ENCODE measurements around the gene TMEM248.

DNA sequence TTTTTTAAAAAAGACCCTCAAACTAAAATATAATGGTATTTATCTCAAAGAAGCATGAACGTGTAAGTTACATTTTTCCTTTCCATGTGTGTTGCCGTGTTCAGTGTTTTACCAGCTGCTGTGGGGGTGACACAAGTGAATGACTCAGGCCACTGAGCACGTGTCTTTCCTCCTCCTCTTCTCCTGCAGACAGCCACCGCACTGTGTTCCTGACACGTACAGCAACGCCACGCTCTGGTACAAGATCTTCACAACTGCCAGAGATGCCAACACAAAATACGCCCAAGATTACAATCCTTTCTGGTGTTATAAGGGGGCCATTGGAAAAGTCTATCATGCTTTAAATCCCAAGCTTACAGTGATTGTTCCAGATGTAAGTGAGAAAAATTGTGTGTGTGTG lies 29.7 kb downstream of the TMEM248 start:
- TF ChIP-seq, protein P1, sequence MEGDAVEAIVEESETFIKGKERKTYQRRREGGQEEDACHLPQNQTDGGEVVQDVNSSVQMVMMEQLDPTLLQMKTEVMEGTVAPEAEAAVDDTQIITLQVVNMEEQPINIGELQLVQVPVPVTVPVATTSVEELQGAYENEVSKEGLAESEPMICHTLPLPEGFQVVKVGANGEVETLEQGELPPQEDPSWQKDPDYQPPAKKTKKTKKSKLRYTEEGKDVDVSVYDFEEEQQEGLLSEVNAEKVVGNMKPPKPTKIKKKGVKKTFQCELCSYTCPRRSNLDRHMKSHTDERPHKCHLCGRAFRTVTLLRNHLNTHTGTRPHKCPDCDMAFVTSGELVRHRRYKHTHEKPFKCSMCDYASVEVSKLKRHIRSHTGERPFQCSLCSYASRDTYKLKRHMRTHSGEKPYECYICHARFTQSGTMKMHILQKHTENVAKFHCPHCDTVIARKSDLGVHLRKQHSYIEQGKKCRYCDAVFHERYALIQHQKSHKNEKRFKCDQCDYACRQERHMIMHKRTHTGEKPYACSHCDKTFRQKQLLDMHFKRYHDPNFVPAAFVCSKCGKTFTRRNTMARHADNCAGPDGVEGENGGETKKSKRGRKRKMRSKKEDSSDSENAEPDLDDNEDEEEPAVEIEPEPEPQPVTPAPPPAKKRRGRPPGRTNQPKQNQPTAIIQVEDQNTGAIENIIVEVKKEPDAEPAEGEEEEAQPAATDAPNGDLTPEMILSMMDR (IDR thresholded peaks at IDR 0.05 in 4 of 5, conservative IDR thresholded peaks at IDR 0.05 in 1 of 5), result no peak
- TF ChIP-seq POLR2A (IDR thresholded peaks at IDR 0.05), result no peak
